ENCODE data around the gene FUT2.

GRCh38 chr19:48687776-48688175 lies 8.0 kb upstream of the FUT2 start:
- TF ChIP-seq CTCF (IDR thresholded peaks at IDR 0.05), result no peak
- no peak for TF ChIP-seq POLR2AphosphoS5 (IDR thresholded peaks at IDR 0.05)
- TF ChIP-seq POLR2A (IDR thresholded peaks at IDR 0.05), result no peak
- no peak for TF ChIP-seq EP300 (IDR thresholded peaks at IDR 0.05; ENCODE audit: low read depth)
